GM03348 (cell line): ENCODE results near the gene LILRA6.
"Not testable (repeated sequence)": the region's sequence is repeated elsewhere in the genome, so short reads cannot be mapped to it uniquely, and the experiment has no call there.

Source experiments
- DNase-seq: peaks from one replicate; pipeline ENCODE4 v3.0.0; 2012; ENCODE audit warnings: low spot score

The LILRA6 gene

DNA sequence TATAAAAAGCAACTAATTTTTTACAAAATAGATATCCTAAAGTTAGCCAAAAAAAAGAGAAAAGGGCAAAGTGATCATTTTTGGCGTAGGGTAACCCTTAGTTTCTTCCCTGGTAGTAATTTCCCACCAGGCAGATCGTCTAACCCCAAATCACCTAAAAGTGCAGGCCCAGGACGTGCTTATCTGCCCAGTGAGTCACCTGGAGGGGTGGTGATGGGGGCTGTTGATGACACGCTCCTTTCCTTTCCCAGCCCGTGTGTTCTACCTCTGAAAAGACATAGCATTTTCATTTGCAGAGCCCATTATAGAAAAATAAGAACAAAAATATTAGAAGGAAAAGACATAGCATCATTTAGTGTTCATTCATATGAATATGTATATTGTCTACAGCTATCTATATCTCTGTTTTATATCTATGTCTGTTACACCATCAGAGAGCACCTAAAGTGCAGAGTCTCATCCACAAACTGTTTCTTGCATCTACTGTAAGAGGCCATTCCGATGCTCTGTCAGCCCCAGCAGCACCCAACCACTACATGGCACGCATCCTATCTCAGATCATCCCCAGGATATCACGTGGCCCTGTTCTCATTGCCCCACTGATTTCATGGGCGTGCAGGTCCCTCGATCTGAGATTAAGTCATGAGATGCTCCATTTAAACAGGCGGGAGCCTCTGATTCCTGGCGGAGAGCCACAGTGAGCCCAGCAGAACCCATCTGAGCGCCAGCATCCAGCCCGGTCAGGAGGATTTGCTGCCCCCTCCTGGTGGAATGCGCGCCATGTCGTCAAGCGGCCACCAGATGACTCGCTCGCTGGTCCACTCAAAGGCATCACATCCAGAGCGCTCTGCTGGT, 11.3 kb downstream of the LILRA6 start:
- DNase-seq, result peak; percentile 96

DNA sequence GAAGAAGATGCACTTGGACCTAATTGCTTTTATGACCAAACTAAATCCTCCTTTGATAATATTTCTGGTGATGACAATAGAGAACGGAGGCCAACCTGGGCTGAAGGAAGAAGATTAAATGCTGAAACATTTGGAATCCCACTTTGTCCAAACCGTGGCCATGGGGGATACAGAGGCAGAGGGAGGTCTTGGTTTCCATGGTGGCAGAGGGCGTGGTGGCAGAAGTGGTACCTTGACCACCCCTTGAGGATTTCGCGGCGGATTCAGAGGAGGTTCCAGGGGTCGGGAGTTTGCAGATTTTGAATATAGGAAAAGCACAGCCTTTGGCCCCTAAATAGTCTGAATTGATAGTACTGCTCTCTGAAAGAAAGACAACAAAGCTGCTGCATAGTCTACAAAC, 12.6 kb downstream of the LILRA6 start:
- DNase-seq, result no peak

DNA sequence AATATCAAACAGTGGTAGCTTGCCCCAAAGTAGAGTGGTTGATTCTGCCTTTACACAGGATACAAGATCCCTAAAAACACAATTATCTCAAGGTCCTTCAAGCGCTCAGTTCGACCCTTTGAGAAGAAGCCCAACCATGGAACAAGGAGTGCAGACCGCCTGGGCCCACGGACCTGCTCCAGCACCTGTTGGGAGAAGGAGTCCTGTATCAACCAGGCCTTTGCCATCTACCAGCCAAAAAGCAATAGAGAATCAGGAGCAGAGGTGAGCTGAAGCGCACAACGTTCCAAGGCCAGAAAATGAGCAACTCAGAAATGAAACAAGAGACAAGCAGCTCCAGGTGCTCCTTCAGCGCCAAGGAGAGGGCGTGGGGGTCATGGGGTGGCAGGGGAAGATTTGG, 13.4 kb downstream of the LILRA6 start:
- no peak for DNase-seq

DNA sequence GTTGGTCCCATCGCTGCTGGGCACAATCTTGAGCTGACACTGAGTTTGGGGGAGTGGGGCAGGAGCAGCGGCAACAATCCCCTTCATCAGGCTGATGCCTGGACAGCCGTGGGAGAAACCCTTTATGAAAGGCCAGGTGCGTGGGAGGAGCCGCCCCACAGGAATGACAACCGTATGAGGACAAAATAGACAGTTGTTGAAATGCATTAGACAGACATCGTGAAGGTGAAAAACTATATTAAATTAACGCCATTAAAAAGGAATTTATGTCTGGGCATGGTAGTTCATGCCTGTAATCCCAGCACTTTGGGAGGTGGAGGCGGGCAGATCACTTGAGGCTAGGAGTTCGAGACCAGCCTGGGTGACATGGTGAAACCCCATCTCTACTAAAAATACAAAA, 18.0 kb downstream of the LILRA6 start:
- not testable (repeated sequence) for DNase-seq

DNA sequence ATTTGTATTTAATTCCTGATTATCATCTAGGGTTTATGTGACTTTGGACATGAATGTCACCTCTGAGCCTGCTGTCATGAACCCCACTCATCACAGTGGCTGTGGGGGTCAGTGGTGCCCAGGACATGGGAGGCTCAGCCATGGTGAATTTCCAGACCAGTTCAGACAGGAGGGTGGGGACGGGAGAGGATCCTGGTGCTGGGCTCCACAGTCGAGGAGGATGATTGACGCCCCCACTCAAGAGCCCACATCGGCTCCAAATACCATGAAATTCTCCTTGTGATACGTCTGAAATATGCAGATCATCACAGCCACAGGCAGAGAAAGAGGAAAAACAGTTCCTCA, 18.7 kb downstream of the LILRA6 start:
- not testable (repeated sequence) for DNase-seq

DNA sequence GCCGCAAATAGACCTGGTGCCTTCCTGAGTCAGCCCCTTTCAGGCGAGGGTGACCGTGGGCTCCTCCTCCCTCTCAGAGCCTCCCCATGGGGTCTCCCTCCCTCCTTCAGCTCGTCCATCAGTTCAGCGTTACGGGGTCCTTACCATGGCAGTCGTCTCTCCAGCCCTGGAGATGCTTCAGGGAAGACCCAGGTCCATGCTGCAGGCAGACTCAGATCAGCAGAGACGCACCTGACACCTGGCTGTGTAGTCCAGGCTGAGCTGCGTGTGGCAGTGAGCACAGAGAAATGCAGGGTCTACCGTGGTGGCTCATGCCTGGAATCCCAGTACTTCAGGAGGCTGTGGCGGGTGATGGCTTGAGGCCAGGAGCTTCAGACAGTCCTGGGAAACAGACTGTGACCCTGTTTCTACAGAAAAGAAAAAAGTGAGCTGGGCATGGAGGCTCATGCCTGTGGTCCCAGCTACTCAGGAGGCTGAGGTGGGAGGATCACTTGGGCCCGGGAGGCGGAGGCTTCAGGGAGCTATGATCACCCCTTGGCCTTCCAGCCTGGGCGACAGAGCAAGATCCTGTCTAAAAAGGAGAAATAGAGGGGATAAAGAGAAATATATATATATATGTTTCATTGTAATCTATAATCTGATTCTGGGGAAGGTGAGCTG, 19.2 kb downstream of the LILRA6 start:
- not testable (repeated sequence) for DNase-seq

DNA sequence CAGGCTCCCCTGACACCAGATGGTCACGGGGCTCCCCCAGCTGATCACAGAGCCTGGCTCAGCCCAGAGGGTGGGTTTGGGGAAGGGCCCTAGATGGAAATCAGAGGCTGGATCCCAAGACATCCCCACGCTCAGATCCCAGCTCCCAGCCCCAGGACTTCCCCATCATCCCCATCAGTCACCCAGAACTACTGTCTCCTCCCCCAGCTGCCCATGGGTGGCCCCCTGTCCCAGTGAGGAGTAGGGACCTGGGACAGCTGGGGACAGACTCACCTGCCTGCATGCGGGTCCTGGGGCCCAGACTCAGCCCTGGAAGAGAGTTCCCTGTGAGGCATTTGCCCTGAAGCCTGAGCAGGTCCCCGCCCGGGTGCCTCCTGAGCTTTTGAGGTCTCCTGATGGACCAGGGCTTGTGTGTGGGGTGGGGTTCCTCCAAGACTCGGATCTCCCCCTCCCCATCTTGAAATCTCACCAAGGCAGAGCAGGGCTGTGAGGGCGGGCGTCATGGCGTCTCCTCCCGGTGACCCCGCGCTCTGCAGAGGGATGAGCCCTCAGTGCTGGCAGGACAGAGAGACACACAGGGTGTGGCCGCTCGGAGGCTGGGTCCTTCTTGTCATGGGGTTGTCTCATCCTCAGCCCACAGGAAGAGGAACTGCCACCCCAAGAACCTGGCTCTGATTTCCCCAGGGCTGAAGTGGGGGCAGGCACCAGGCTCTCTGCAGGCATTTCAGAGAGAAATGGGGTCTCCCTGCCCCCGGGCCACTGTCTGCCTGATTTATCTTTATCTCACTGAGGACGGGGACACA, 19.9 kb downstream of the LILRA6 start, which contains the start of gene LILRB3:
Gene LILRB3, minus strand, starts transcription at position 534 of the 803 bp plus-strand sequence. Its CDS starts 31 bp downstream, at position 503.
- not testable (repeated sequence) for DNase-seq

DNA sequence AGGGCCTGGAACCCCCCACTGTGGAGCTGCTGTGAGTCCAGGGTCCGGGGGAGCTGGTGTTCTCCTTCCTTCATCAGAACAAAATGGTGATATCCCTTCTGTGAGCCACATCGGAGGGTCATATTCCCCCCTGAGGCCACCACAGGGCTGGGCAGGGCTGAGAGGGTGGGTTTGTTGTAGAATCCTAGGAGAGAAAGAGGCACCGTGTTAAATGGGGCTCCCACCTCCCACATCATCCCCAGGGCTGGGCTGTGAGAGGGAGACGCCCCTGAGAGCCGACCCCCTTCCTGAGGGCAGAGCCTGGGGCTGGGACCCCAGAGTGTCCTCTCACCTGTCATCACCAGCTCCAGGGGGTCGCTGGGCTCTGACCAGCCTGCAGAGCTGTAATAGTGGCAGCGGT, 20.6 kb downstream of the LILRA6 start:
- not testable (repeated sequence) for DNase-seq

DNA sequence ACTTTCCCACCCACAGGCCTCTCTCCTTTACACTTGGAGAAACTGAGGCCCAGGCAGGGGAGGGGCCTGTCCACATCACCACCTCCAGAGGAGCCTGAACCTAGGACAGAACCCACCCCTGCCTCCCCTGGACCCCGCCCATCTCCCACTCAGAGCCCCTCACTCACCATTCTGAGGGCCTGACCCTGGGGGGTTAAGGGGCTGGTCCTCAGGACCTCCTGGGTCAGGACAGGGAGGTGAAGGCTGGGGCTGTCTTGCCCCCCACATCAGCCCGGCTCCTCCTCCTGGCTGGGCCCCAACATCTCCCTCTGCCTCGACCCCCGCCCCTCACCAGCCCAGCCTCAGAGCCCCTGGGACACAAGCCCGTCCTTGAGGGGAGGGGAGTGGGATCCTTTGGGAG, 22.9 kb downstream of the LILRA6 start:
- DNase-seq, result not testable (repeated sequence)

DNA sequence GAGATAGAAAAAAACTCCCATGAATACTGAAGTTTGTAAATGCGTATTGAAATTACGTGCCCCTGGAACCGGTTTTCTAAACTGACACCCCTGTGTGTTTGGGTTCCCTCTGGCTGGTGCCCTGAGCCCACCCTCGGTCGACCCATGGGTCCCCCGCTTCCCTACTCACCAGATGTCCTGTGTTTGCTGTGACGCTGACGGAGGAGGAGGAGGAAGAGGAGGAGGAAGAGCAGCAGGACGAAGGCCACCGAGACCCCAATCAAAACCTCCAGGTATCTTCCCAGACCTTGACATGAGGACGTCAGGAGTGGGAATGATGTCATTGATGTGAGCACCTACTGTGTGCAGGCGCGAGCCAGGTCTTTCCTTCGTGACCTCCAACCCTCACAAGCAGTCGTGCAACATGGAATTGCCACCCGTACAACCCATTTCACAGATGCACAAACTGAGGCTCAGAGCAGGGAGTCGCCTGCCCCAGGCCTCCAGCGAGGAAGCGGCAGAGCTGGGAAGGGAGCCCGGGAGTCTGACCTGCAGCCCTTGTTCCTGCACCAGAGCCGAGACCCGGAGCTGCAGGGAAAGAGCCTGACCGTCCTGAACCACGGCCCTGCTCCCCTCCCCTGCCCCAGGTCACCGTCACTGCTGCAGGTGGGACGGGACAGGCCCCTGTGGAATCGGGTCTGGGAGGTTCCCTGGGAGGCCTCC, 23.5 kb downstream of the LILRA6 start:
- no peak for DNase-seq

DNA sequence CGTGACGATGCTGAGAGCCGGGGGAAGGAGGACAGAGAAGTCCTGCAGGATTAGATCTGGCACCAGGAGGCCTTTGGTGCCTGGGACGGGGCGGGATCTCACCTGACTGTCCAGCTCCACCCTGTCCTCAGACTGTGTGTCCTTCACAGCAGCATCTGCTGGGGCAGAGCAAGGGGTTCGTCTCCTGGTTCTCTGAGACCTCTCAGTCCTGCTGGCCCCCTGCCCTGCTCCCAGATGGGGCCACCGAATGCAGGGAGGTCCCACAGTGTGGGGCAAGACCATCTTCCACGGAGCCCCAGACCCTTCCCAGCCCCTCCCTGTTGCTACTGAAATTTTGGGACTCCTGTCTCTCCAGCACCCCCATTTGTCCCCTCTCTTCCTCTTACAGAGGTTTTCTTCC, 24.3 kb downstream of the LILRA6 start:
- no peak for DNase-seq

DNA sequence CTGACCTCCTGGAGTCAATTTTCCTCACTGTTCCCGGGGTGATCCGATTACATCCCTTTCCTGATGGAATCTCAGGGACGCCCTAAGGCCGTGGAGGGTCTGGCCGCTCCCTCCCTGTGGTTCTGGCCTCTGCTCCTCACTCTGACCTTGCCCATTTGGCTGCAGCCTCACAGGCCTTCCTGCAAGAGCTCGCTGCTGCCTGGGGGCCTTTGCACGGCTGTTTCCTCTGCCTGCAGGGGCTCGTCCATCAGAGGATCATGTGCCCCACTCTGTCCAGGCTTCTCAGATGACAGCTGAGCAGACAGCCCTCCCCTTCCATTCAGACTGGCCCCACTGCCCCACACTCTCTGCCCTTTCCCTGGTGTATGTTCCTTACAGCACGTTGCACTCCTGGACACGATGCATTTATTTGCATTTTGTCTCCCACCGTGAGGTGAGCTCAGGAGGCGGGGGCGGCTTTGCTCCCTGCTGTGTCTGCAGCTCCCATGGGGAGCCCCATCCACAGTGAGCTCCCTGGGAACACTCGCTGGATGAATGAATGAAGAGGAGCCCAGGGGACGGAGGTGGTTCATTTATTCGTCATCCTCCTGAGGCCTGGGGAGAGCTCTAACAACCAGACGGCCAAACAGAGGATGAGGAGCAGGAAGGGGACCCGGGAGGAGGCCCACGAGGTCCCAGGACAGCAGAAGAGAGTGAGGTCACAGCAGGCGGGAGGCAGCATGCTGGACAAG, 24.9 kb downstream of the LILRA6 start:
- DNase-seq, result not testable (repeated sequence)

DNA sequence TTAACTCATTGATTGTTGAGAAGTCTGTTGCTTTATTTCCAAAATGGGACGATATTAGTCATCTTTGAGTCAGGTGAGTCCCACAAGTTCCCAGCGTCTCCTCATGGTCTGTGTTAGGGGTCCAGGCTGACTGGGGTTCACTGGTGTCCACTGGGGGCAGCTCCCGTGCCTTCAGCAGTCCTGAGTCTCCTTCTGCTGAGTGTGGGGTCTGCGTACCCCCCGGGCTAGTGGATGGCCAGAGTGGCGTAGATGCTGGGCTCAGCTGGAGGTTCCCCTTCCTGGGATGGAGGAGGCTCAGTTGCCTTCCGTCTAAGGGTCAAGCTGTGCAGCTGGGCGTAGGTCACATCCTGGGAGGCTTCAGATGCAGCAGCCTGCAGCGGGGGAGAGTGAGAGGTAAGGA, 25.7 kb downstream of the LILRA6 start:
- DNase-seq, result no peak

DNA sequence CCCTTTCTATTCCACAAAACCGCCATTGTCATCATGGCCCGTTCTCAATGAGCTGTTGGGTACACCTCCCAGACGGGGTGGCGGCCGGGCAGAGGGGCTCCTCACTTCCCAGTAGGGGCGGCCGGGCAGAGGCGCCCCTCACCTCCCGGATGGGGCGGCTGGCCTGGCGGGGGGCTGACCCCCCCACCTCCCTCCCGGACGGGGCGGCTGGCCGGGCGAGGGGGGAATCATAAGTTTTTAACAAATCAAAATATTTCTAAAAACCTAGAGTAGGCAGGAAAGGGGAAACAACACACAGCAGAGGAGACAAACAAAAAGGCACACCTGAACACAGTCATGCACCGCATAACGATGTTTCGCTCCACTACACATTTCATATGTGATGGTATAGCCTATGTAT, 27.9 kb downstream of the LILRA6 start:
- DNase-seq, result not testable (repeated sequence)

DNA sequence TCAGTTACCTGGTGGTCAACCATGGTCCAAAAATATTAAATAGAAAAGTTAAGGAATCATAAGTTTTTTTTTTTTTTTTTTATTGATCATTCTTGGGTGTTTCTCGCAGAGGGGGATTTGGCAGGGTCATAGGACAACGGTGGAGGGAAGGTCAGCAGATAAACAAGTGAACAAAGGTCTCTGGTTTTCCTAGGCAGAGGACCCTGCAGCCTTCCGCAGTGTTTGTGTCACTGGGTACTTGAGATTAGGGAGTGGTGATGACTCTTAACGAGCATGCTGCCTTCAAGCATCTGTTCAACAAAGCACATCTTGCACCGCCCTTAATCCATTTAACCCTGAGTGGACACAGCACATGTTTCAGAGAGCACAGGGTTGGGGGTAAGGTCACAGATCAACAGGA, 28.4 kb downstream of the LILRA6 start:
- DNase-seq, result not testable (repeated sequence)

DNA sequence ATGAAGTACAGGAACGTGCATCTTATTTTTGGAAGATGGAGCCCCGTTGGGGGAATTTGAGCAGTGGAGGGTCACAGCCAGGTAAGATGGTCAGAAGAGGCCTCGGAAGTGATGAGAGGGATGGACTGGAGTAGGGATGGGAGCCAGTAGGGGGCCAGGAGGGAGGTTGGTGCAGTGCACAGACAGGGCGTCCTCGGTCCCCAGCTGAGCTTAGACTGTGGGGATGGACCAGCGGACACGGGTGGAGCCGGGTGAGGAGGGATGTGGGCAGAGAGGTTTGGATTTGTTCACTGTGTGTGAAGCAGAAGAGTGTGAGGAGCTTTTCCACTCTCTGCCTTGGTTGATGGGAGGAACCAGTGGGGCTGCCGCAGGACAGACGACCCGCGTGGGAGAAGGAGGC, 31.4 kb downstream of the LILRA6 start:
- DNase-seq, result no peak

DNA sequence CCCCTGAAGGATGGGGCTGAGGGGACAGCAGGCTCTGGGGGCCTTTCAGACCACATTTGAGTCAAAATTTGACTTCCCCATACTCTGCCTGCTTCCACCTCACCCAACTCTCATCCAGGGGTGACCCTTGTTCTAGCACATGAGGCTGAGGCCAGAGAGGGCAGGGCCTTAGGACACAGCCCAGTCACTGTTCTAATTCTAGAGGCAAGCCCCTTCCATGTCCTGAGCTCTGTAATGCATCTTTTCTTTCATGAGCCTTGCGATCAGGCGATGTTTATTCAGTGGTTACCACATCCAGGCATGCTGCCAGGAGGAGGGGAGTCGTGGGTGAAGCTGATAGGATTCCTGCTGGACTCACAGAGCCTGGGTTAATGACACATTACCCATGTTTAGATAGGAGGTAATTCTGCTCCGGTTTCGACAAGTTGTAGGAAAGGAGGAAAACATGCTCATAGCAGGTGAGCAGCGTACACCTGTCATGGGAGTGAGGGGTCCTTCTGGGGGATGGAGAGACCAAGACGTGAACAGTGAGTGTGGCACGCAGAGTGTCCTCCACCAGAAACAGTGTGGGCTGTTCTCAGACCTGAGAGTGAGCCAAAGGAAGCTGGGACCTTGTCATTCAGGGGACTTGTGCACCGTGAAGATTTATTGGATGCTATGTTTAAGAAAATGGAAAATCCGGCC, 32.6 kb downstream of the LILRA6 start:
- peak; percentile 93 for DNase-seq

DNA sequence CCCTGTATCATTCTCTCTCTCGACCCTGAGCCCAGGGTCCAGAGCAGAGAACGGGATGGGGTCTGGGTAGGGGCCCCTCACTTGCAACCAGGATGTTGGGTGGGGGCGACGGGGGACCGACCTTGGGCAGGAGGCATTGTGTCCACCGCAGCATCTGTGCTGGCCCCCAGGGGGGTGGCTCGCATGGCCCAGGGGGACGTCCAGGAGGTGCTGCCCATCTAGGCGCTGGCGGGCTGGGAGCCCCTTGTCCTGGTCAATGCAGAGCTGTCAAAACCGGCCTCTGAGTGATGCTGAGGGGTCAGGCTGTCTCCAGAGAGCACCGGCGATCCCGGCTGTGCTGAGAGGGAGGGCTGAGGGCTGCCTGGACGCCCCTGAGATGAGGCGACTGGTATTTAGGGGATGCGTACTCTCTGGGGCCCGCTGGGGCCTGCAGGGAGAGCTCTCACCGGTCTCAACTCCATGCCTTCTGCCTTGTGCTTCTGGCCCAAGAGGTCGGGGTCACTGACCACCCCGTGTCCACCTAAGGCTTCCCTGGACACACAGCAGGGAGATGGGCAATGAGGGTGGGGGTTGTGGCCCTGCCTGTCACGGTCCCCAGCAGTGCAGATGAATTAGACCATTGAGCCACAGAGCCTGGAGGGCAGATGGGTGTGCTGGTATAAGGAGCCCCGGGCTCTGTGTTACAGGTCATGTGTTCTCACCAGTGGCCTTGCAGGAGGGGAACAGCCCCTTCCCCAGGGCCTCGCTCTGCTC, 33.4 kb downstream of the LILRA6 start:
- DNase-seq, result no peak

DNA sequence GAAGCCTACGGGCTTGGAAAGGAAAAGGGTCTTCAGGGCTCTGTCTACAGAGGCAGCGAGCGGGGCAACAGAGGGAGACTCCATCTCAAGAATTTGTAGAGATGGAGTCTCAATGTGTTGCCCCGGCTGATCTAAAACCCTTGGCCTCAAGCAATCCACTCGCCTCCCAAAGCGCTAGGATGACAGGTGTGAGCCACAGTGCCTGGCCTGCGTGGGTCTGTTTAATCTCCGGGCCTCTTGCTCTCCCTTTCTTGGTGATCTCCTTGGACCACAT, 33.9 kb downstream of the LILRA6 start:
- DNase-seq, result no peak
